ENCODE data around the gene NME3. TPM values are rescaled to one million over a fixed set of nuclear protein-coding genes. Genes with fewer than 3 reads are reported as not detected.

Gene NME3
- total and polyA plus RNA-seq, 5 donors, result 36.5 to 75.2 (median 53.0) TPM

DNA sequence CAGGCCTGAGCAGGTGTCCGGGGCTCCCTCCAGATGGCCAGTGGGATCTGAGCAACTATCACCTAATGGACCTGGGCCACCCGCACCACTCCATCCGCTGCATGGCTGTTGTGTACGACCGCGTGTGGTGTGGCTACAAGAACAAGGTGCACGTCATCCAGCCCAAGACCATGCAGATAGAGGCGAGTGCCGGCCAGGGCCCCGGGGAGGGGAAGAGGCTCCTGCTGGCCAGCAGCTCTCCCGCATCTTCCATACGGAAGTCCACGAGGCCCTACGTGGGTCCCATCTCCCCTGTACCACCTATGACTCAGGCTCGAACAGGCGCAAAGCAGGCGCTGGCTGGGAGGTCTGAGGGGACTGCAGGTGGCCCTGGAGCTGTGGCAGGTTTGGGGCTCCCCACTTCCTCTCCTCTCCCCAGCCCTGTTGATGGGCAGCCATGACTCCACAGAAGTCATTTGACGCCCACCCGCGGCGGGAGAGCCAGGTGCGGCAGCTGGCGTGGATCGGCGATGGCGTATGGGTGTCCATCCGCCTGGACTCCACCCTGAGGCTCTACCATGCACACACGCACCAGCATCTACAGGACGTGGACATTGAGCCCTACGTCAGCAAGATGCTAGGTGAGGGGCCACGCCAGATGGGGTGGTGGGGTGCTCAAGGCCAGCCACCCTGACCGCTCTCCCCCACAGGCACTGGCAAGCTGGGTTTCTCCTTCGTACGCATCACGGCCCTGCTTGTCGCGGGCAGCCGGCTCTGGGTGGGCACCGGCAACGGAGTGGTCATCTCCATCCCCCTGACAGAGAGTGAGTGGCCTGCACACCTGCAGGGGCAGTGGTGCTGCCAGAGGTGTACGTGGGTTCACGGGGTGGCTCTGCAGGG, 4.0 kb downstream of the NME3 start:
- H3K27ac ChIP-seq (ENCODE audit: low read length), result no peak overlapping the region
- no peaks in the 10 kb centered on the region for H3K27me3 ChIP-seq (ENCODE audit: control insufficient read depth, insufficient read depth)
- H3K9me3 ChIP-seq (ENCODE audit: control insufficient read depth, low read length), result no peaks in the 10 kb centered on the region
- ATAC-seq (no peak), DNase-seq (no peak)
- H3K4me1 ChIP-seq (ENCODE audit: control insufficient read depth, insufficient read depth, low read length), result no peaks in the 10 kb centered on the region
- intact Hi-C loops (cut with DNase I), result no loop called here
- H3K4me3 ChIP-seq (ENCODE audit: low read length), result no peak overlapping the region
- 91% methylated on average over 42 of the region's 42 CpGs for WGBS

DNA sequence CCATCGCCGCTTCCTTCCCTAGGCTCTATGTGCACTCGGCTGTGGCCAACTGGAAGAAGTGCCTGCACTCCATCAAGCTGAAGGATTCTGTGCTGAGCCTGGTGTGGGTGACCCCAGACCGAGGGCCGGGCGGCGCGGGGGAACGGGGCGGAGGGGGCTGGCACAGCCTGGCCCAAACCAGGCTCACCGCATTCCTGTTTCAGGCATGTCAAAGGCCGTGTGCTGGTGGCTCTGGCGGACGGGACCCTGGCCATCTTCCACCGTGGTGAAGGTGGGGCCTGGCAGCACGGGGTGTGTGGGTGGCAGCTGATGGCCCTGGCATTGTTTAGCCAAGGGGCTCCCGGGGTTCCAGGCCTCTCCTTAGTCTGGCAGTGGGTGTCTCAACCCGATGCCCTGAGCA, 4.6 kb downstream of the NME3 start:
- no peaks in the 10 kb centered on the region for H3K27me3 ChIP-seq (ENCODE audit: control insufficient read depth, insufficient read depth)
- no peak overlapping the region for H3K4me3 ChIP-seq (ENCODE audit: low read length)
- H3K27ac ChIP-seq (ENCODE audit: low read length), result no peak overlapping the region
- DNase-seq (no peak), ATAC-seq (no peak)
- WGBS, result 90% methylated on average over 18 of the region's 18 CpGs
- H3K9me3 ChIP-seq (ENCODE audit: control insufficient read depth, low read length), result no peaks in the 10 kb centered on the region
- intact Hi-C loops (cut with DNase I), result no loop called here
- H3K4me1 ChIP-seq (ENCODE audit: control insufficient read depth, insufficient read depth, low read length), result no peaks in the 10 kb centered on the region

DNA sequence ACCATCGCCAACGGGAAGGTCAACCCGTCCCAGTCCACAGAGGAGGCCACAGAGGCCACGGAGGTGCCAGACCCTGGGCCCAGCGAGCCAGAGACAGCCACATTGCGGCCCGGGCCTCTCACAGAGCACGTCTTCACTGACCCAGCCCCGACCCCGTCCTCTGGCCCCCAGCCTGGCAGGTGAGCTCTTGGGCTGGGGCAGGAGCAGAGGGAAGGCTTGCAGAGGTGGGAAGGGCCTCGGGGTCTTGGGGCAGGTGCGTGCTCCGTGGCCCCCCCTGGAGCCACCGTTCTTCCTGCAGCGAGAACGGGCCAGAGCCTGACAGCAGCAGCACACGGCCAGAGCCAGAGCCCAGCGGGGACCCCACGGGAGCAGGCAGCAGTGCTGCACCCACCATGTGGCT, 5.1 kb downstream of the NME3 start:
- Histone ChIP-seq H3K27me3 (ENCODE audit: control insufficient read depth, insufficient read depth) (no peaks in the 10 kb centered on the region), H3K9me3 (ENCODE audit: control insufficient read depth, low read length) (no peaks in the 10 kb centered on the region), H3K4me1 (ENCODE audit: control insufficient read depth, insufficient read depth, low read length) (no peaks in the 10 kb centered on the region), H3K4me3 (ENCODE audit: low read length) (no peak overlapping the region), H3K27ac (ENCODE audit: low read length) (no peak overlapping the region)
- ATAC-seq (no peak), DNase-seq (no peak)
- intact Hi-C loops (cut with DNase I), result no loop called here
- WGBS, result 90% methylated on average over 19 of the region's 19 CpGs

DNA sequence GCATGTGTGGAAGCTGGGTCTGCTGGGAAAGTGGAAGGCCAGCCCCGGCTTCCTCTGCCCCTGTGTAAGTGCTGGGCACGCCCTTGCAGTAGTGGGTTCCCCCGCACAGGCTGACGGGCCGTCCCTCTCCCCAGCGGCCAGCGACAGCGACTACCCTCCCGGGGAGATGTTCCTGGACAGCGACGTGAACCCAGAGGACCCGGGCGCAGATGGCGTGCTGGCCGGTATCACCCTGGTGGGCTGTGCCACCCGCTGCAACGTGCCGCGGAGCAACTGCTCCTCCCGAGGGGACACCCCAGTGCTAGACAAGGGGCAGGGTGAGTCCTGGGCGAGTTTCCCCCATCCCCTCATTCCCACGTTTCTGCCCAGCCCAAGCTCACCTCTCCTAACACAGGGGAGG, 5.5 kb downstream of the NME3 start:
- DNase-seq (no peak), ATAC-seq (no peak)
- Histone ChIP-seq H3K9me3 (ENCODE audit: control insufficient read depth, low read length) (no peaks in the 10 kb centered on the region), H3K4me1 (ENCODE audit: control insufficient read depth, insufficient read depth, low read length) (no peaks in the 10 kb centered on the region), H3K4me3 (ENCODE audit: low read length) (no peak overlapping the region), H3K27ac (ENCODE audit: low read length) (no peak overlapping the region), H3K27me3 (ENCODE audit: control insufficient read depth, insufficient read depth) (no peaks in the 10 kb centered on the region)
- 88% methylated on average over 22 of the region's 22 CpGs for WGBS
- intact Hi-C loops (cut with DNase I), result no loop called here

DNA sequence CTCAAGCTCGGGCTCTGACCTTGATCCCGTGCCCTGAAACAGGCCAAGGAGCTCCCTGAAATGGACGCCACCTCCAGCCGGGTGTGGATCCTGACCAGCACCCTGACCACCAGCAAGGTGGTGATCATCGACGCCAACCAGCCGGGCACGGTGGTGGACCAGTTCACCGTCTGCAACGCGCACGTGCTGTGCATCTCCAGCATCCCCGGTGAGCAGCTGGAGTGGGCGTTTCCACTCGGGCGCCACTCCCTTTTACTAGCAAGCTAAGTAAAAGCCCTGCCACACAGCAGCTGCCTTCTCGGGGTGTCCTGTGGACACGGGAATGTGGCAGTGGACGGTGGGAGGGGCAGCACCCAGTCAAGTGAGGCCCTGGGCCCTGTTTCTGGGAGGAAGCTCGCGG, 6.4 kb downstream of the NME3 start:
- no peaks in the 10 kb centered on the region for H3K4me1 ChIP-seq (ENCODE audit: control insufficient read depth, insufficient read depth, low read length)
- intact Hi-C loops (cut with DNase I), result no loop called here
- ATAC-seq (no peak), DNase-seq (no peak)
- no peaks in the 10 kb centered on the region for H3K9me3 ChIP-seq (ENCODE audit: control insufficient read depth, low read length)
- 93% methylated on average over 21 of the region's 21 CpGs for WGBS
- H3K27ac ChIP-seq (ENCODE audit: low read length), result no peak overlapping the region
- no peaks in the 10 kb centered on the region for H3K27me3 ChIP-seq (ENCODE audit: control insufficient read depth, insufficient read depth)
- no peak overlapping the region for H3K4me3 ChIP-seq (ENCODE audit: low read length)

DNA sequence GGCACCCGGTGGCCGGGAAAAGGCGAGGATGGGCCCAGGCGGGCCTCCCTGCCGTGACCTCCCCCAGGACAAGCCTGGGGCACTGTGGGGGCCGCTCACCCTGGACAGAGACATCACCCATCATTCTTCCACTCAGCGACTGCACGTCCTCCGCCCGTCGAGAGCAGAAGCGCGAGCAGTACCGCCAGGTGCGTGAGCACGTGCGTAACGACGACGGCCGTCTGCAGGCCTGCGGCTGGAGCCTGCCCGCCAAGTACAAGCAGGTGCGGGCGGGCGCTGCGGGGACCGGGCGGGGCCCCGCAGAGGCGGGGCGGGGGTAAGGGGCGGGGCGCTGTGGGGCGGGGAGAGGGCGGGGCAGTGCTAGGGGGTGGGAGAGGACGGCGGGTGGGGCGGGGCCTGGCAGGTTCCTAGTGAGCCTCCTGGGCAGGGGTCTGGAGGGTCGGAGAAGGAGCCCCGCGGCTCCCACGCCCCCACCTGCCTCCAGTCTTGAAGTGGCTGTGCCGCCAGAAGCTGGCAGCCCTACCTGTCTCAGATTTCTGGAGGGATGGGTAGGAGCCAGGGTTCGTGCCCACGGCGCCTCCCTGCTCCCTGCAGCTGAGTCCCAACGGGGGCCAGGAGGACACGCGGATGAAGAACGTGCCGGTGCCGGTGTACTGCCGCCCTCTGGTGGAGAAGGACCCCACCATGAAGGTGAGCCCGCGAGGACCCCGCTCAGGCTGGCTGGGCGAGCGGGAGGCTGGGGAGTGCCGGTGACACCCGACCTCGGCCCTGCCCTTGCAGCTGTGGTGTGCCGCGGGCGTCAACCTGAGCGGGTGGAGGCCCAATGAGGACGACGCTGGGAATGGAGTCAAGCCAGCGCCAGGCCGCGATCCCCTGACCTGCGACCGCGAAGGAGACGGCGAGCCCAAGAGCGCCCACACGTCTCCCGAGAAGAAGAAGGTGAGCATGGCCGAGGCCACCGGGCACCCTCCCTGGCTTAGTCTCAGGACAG, 7.5 kb downstream of the NME3 start:
- 74% methylated on average over 81 of the region's 81 CpGs for WGBS
- Histone ChIP-seq H3K4me3 (ENCODE audit: low read length) (no peak overlapping the region), H3K27ac (ENCODE audit: low read length) (no peak overlapping the region), H3K9me3 (ENCODE audit: control insufficient read depth, low read length) (no peaks in the 10 kb centered on the region), H3K4me1 (ENCODE audit: control insufficient read depth, insufficient read depth, low read length) (no peaks in the 10 kb centered on the region), H3K27me3 (ENCODE audit: control insufficient read depth, insufficient read depth) (no peaks in the 10 kb centered on the region)
- intact Hi-C loops (cut with DNase I), result no loop called here
- DNase-seq (peak in 2 of 3 donors; percentile 18 to 70), ATAC-seq (no peak)

DNA sequence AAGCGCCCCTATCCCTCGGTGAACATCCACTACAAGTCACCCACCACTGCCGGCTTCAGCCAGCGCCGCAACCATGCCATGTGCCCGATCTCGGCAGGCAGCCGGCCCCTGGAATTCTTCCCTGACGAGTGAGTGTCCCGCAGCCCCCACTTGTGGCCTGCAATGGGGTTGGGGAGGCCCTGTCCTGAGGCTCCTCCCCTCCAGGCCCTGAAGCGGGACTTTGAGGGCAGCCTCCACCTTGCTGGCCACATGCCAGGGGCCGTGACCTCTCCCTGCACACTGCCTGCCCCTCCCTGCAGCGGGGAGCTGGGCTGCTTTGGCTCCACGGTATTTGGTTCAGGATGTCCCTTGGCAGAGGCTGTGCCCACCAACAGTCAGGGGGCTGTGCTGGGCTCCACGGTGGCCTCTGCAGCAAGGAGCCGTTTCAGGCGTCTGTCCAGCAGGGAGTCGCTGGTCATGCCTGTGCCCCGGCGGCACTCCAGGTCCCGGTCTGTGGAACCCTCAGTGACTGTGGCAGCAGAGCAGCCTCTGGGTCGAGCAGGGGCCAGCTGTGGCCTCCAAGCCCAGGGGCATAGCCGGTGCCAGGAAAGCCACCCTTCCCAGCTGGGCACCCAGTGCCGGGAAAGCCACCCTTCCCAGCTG, 8.3 kb downstream of the NME3 start:
- Histone ChIP-seq H3K27me3 (ENCODE audit: control insufficient read depth, insufficient read depth) (no peaks in the 10 kb centered on the region), H3K4me1 (ENCODE audit: control insufficient read depth, insufficient read depth, low read length) (no peaks in the 10 kb centered on the region), H3K9me3 (ENCODE audit: control insufficient read depth, low read length) (no peaks in the 10 kb centered on the region), H3K4me3 (ENCODE audit: low read length) (no peak overlapping the region), H3K27ac (ENCODE audit: low read length) (no peak overlapping the region)
- DNase-seq, result peak in 1 of 3 donors; percentile 23
- no peak for ATAC-seq
- WGBS, result 82% methylated on average over 24 of the region's 24 CpGs
- intact Hi-C loops (cut with DNase I), result no loop called here

DNA sequence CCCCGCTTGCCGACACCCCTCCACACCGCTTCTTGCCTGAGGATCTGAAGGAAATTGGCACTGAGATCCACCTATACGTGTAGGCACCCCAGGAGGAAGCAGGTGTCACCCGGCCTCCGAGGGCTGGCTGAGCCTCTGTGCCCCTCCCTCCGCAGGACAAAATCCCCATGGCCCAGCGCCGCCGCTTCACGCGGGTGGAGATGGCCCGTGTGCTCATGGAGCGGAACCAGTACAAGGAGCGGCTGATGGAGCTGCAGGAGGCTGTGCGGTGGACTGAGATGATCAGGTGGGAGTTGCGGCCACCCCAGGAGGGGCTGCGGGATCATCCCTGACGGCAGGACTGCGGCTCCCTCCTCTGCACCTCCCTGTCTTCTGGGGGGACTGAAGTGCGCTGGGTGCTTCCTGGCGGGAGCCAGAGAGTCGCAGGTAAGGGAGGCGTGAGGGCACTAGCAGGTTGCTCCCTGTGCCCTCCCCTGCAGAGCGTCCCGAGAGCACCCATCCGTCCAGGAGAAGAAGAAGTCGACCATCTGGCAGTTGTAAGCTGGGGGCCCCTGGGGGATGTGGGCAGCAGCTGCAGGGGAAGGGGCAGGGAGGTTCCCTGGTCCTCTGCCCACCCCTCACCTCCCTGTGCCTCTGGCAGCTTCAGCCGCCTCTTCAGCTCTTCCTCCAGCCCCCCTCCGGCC, 9.0 kb downstream of the NME3 start:
- Histone ChIP-seq H3K27me3 (ENCODE audit: control insufficient read depth, insufficient read depth) (no peaks in the 10 kb centered on the region), H3K9me3 (ENCODE audit: control insufficient read depth, low read length) (no peaks in the 10 kb centered on the region), H3K4me1 (ENCODE audit: control insufficient read depth, insufficient read depth, low read length) (no peaks in the 10 kb centered on the region), H3K27ac (ENCODE audit: low read length) (no peak overlapping the region), H3K4me3 (ENCODE audit: low read length) (no peak overlapping the region)
- no peak for ATAC-seq
- WGBS, result 87% methylated on average over 30 of the region's 30 CpGs
- DNase-seq, result no peak
- intact Hi-C loops (cut with DNase I), result no loop called here

DNA sequence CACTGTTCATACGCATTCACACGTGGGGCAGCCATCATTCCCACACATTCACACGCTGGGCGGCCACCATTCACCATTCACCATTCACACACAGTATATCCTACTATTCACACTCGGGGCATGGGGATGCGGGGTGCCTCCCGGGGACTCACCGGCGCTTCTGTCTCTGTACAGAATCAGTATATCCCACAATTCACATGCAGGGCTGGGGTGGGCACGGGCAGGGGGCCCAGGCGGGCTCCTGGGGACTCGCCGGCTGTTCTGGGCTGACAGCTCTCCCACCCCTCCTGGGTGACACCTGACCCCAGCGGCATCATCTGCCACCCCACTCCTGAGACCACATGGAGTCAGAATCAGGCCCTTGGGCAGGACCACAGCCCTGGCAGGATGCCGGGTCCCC, 9.6 kb downstream of the NME3 start:
- Histone ChIP-seq H3K4me3 (ENCODE audit: low read length) (no peak overlapping the region), H3K9me3 (ENCODE audit: control insufficient read depth, low read length) (no peaks in the 10 kb centered on the region), H3K27ac (ENCODE audit: low read length) (no peak overlapping the region), H3K27me3 (ENCODE audit: control insufficient read depth, insufficient read depth) (no peaks in the 10 kb centered on the region), H3K4me1 (ENCODE audit: control insufficient read depth, insufficient read depth, low read length) (no peaks in the 10 kb centered on the region)
- 93% methylated on average over 15 of the region's 15 CpGs for WGBS
- DNase-seq, result no peak
- ATAC-seq, result no peak
- intact Hi-C loops (cut with DNase I), result no loop called here

DNA sequence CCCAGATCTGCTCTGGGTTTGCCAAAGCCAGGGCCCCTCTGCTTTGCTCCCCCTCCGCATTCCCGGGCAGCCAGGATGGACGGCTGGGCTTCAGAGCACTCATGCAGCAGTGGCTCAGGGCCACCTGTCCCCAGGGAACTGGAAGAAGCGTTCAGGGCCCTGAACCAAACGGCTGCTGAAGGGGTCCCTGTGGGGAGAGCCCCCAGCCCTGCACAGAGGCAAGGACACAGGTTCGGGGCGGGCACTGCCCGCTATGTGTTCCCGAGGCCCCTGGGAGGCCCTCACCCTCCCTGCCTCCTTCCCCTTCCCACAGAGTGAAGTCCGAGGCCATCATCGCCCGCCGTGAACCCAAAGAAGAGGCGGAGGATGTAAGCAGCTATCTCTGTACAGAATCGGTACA, 10.4 kb downstream of the NME3 start:
- 89% methylated on average over 15 of the region's 15 CpGs for WGBS
- no peak for DNase-seq
- Histone ChIP-seq H3K4me3 (ENCODE audit: low read length) (no peak overlapping the region), H3K9me3 (ENCODE audit: control insufficient read depth, low read length) (no peaks in the 10 kb centered on the region), H3K27ac (ENCODE audit: low read length) (no peak overlapping the region), H3K4me1 (ENCODE audit: control insufficient read depth, insufficient read depth, low read length) (no peaks in the 10 kb centered on the region), H3K27me3 (ENCODE audit: control insufficient read depth, insufficient read depth) (no peaks in the 10 kb centered on the region)
- intact Hi-C loops (cut with DNase I), result no loop called here
- no peak for ATAC-seq
